ENCODE data around the gene GGA2.

DNA sequence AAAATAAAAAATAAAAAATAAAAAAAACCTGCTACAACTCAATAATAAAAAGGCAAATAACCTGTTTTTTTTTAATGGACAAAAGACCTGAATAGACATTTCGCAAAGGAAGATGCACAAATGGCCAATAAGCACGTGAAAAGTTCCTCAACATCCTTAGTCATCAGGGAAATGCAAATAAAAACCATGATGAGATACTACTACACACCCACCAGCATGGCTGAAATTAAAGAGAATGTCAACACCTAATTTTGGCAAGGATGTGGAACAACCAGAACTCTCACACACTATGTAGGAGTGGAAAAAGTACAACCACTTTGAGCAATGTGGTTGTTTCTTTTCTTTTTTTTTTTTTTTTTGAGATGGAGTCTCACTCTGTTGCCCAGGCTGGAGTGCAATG is 81.9 kb downstream of the GGA2 start:
- TF ChIP-seq POLR2AphosphoS5 (IDR thresholded peaks at IDR 0.05; ENCODE audit: low read depth, low read length) (no peak), REST (IDR thresholded peaks at IDR 0.05; ENCODE audit: insufficient read depth in 1 of 2, low read depth in 2 of 2, low read length in 2 of 2) (no peak), TAF1 (IDR thresholded peaks at IDR 0.05; ENCODE audit: borderline replicate concordance, insufficient read depth, low read length) (no peak)
